IMR-90 (cell line): ENCODE measurements around the gene FSD1L. TPM values are rescaled to one million over a fixed set of nuclear protein-coding genes. Genes with fewer than 3 reads are reported as not detected.

ENCODE experiments used
- ATAC-seq: fragments of 200-7000 bp; cut with Tn5 transposase; 2 replicates; pipeline ENCODE4 v1.9.1; 2020; ENCODE audit warnings: low read depth, mild to moderate bottlenecking, moderate library complexity
- BruUV-seq: library from RNA; stranded (reverse); fragments of 400-500 nt; replicated peaks from 2 replicates; lab custom pipeline; 2021; lab: Mats Ljungman, UMichigan
- CTCF ChIA-PET: fragments of 300-600 bp; formaldehyde crosslinking; extraction: SDS; loops from one replicate; lab custom pipeline; 2021; ENCODE audit warnings: antibody characterized with exemption; lab: Yijun Ruan, JAX
- POLR2A ChIA-PET: fragments of 300-600 bp; sonication (Branson Sonifier 250); formaldehyde crosslinking; loops from one replicate; lab custom pipeline; 2022; ENCODE audit warnings: antibody characterized with exemption; ENCODE audit not compliant: unreplicated experiment; lab: Charles Lee
- DNase-seq: peaks from one replicate; pipeline ENCODE4 v3.0.0; 2013
- H2AFZ ChIP-seq: replicated peaks from 2 replicates; pipeline ENCODE3; 2013; ENCODE audit warnings: low read length, mild to moderate bottlenecking; ENCODE audit not compliant: poor library complexity
- H2AK5ac ChIP-seq: 2 replicates; pipeline ENCODE4 v1.6.1; 2013; ENCODE audit warnings: low read depth, low read length, inconsistent platforms
- H2AK9ac ChIP-seq: replicated peaks from 2 replicates; pipeline ENCODE3; 2013; ENCODE audit warnings: mild to moderate bottlenecking, low read depth, low read length, moderate library complexity; ENCODE audit not compliant: poor library complexity
- H2BK120ac ChIP-seq: 2 replicates; pipeline ENCODE4 v1.6.1; 2013; ENCODE audit warnings: low read depth, low read length, inconsistent platforms
- H2BK15ac ChIP-seq: 3 replicates; pipeline ENCODE4 v1.6.1; 2013; ENCODE audit warnings: low read depth, low read length, inconsistent platforms
- H2BK20ac ChIP-seq: 2 replicates; pipeline ENCODE4 v1.6.1; 2013; ENCODE audit warnings: low read depth, mild to moderate bottlenecking, inconsistent platforms, low read length, moderate library complexity
- H2BK5ac ChIP-seq: 2 replicates; pipeline ENCODE4 v1.6.1; 2013; ENCODE audit warnings: mild to moderate bottlenecking, low read depth, low read length, inconsistent platforms; ENCODE audit not compliant: poor library complexity, severe bottlenecking
- H3K14ac ChIP-seq: replicated peaks from 2 replicates; pipeline ENCODE4 v1.6.1; 2013; ENCODE audit warnings: low read depth, low read length, inconsistent platforms
- H3K18ac ChIP-seq: 2 replicates; pipeline ENCODE4 v1.6.1; 2013; ENCODE audit warnings: low read depth, low read length, control low read depth
- H3K23ac ChIP-seq: 2 replicates; pipeline ENCODE4 v1.6.1; 2013; ENCODE audit warnings: low read depth, low read length, inconsistent platforms
- H3K27ac ChIP-seq: 2 replicates; pipeline ENCODE4 v1.5.1; 2013; ENCODE audit warnings: mild to moderate bottlenecking, control low read depth, low read length; ENCODE audit not compliant: insufficient read depth
- H3K27me3 ChIP-seq: 2 replicates; pipeline ENCODE4 v1.6.1; 2013; ENCODE audit warnings: low read length; ENCODE audit not compliant: control insufficient read depth, insufficient read depth
- H3K36me3 ChIP-seq: 2 replicates; pipeline ENCODE4 v1.6.1; 2013; ENCODE audit warnings: low read length, mixed read lengths; ENCODE audit not compliant: control insufficient read depth, insufficient read depth
- H3K4ac ChIP-seq: 2 replicates; pipeline ENCODE4 v1.6.1; 2013; ENCODE audit warnings: low read depth, low read length, inconsistent platforms
- H3K4me1 ChIP-seq: 2 replicates; pipeline ENCODE4 v1.6.1; 2013; ENCODE audit warnings: low read length, mixed read lengths; ENCODE audit not compliant: control insufficient read depth, insufficient read depth
- H3K4me2 ChIP-seq: 2 replicates; pipeline ENCODE4 v1.6.1; 2013; ENCODE audit warnings: low read depth, mild to moderate bottlenecking, control low read depth, low read length, moderate library complexity
- H3K4me3 ChIP-seq: 2 replicates; pipeline ENCODE4 v1.5.1; 2013; ENCODE audit warnings: low read depth, mild to moderate bottlenecking, control low read depth, low read length, moderate library complexity; ENCODE audit not compliant: insufficient read depth
- H3K56ac ChIP-seq: 2 replicates; pipeline ENCODE4 v1.6.1; 2013; ENCODE audit warnings: low read length, inconsistent platforms; ENCODE audit not compliant: insufficient read depth; ENCODE audit errors: extremely low read depth
- H3K79me1 ChIP-seq, 2 experiments: 2 replicates each; pipeline ENCODE4 v1.6.1; 2013; ENCODE audit warnings: low read length in 2 of 2, inconsistent platforms in 1 of 2, low read depth in 1 of 2
- H3K9ac ChIP-seq: 2 replicates; pipeline ENCODE4 v1.6.1; 2013; ENCODE audit warnings: low read depth, low read length, control low read depth
- H3K9me1 ChIP-seq: 2 replicates; pipeline ENCODE4 v1.6.1; 2013; ENCODE audit warnings: low read length, inconsistent platforms; ENCODE audit not compliant: insufficient read depth
- H3K9me3 ChIP-seq: 2 replicates; pipeline ENCODE4 v1.6.1; 2013; ENCODE audit warnings: low read length; ENCODE audit not compliant: control insufficient read depth, insufficient read depth
- H4K20me1 ChIP-seq: 2 replicates; pipeline ENCODE4 v1.6.1; 2013; ENCODE audit warnings: low read length, inconsistent platforms; ENCODE audit not compliant: insufficient read depth
- H4K5ac ChIP-seq: 2 replicates; pipeline ENCODE4 v1.6.1; 2013; ENCODE audit warnings: mild to moderate bottlenecking, low read depth, low read length, control low read depth
- H4K8ac ChIP-seq, 2 experiments: 2 replicates each; pipeline ENCODE4 v1.6.1; 2013; ENCODE audit warnings: low read depth in 2 of 2, low read length in 2 of 2, control low read depth in 1 of 2, inconsistent platforms in 1 of 2
- H4K91ac ChIP-seq: 2 replicates; pipeline ENCODE4 v1.6.1; 2013; ENCODE audit warnings: low read depth, low read length, inconsistent platforms; ENCODE audit not compliant: insufficient read depth
- BHLHE40 ChIP-seq: fragments of 150-350 bp; IDR thresholded peaks from 2 replicates; pipeline ENCODE4 v1.6.1; 2016; ENCODE audit warnings: mild to moderate bottlenecking, low read depth, low read length
- CEBPB ChIP-seq: IDR thresholded peaks from 2 replicates; pipeline ENCODE4 v1.6.1; 2012; ENCODE audit warnings: low read depth, low read length, improper control_type of control experiment
- CHD1 ChIP-seq: IDR thresholded peaks from 2 replicates; pipeline ENCODE4 v1.6.1; 2012; ENCODE audit warnings: low read depth, low read length, improper control_type of control experiment
- FOS ChIP-seq: fragments of 150-350 bp; IDR thresholded peaks from 2 replicates; pipeline ENCODE4 v1.6.1; 2016; ENCODE audit warnings: low read depth, low read length
- MAFK ChIP-seq: IDR thresholded peaks from 2 replicates; pipeline ENCODE4 v1.6.1; 2012; ENCODE audit warnings: low read depth, low read length, improper control_type of control experiment
- MAZ ChIP-seq: IDR thresholded peaks from 2 replicates; pipeline ENCODE4 v1.6.1; 2012; ENCODE audit warnings: low read depth, mild to moderate bottlenecking, low read length, improper control_type of control experiment, moderate library complexity, borderline replicate concordance
- MXI1 ChIP-seq: IDR thresholded peaks from 2 replicates; pipeline ENCODE4 v1.6.1; 2012; ENCODE audit warnings: low read depth, mild to moderate bottlenecking, low read length, moderate library complexity, borderline replicate concordance
- NFE2L2 ChIP-seq: fragments of 150-350 bp; IDR thresholded peaks from 2 replicates; pipeline ENCODE4 v1.6.1; 2016; ENCODE audit warnings: low read depth, mild to moderate bottlenecking, low read length
- POLR2A ChIP-seq: IDR thresholded peaks from 2 replicates; pipeline ENCODE4 v1.6.1; 2012; ENCODE audit warnings: mild to moderate bottlenecking, low read depth, low read length
- RAD21 ChIP-seq: IDR thresholded peaks from 2 replicates; pipeline ENCODE4 v1.6.1; 2012; ENCODE audit warnings: low read length, improper control_type of control experiment
- RCOR1 ChIP-seq: IDR thresholded peaks from 2 replicates; pipeline ENCODE4 v1.6.1; 2012; ENCODE audit warnings: mild to moderate bottlenecking, low read length, improper control_type of control experiment; ENCODE audit not compliant: insufficient replicate concordance
- RFX5 ChIP-seq: IDR thresholded peaks from 2 replicates; pipeline ENCODE4 v1.8.0; 2012; ENCODE audit warnings: low read depth, mild to moderate bottlenecking, low read length, moderate library complexity
- SMC3 ChIP-seq: fragments of 150-350 bp; IDR thresholded peaks from 2 replicates; pipeline ENCODE4 v1.6.1; 2016; ENCODE audit warnings: low read depth, mild to moderate bottlenecking, antibody characterized with exemption, low read length, moderate library complexity
- WGBS, 2 experiments: methylation state at CpG; one replicate each; pipeline versions ENCODE4 v1.1.5 to v1.1.7; 2013; ENCODE audit warnings: missing lambda C conversion rate in 2 of 2; ENCODE audit not compliant: insufficient read length in 1 of 2; ENCODE audit errors: extremely low coverage in 2 of 2; 5-methylcytosine and 5-hydroxymethylcytosine counted together
- dilution Hi-C: fragments of 300-500 bp; cut with HindIII; formaldehyde crosslinking; loops from one replicate; pipeline ENCODE4 v1.14.3; 2018; ENCODE audit warnings: low sequenced_read_pairs; ENCODE audit not compliant: unreplicated experiment
- in situ Hi-C: fragments of 300-500 bp; cut with MboI; formaldehyde crosslinking; loops from 3 replicates; pipeline ENCODE4 v1.14.3; 2019; ENCODE audit warnings: low sequenced_read_pairs, inconsistent platforms, mixed read lengths
- intact Hi-C: fragments of 100-400 bp; cut with micrococcal nuclease; formaldehyde crosslinking; loops from 2 replicates; pipeline ENCODE4 v1.10.0; 2022
- polyA plus RNA-seq, 3 experiments: library from polyadenylated mRNA; depleted of rRNA; stranded (reverse); fragments of >200 nt; gene quantifications; 2 replicates each; pipeline ENCODE4 v1.2.3, GENCODE V29; 2012; ENCODE audit warnings: low replicate concordance in 1 of 3
- total RNA-seq: library from RNA; depleted of rRNA; stranded (reverse); fragments of >200 nt; gene quantifications from 2 replicates; pipeline ENCODE4 v1.2.3, GENCODE V29; 2012
- TF ChIP-seq, protein P1 (sequence below): fragments of 150-350 bp; IDR thresholded peaks from 2 replicates; pipeline ENCODE4 v1.6.1; 2017; ENCODE audit warnings: mild to moderate bottlenecking, antibody characterized with exemption, low read length, low read depth
- TF ChIP-seq, protein P2 (sequence below): fragments of 150-350 bp; IDR thresholded peaks from 2 replicates; pipeline ENCODE4 v1.6.1; 2016; ENCODE audit warnings: low read depth, mild to moderate bottlenecking, low read length, moderate library complexity, borderline replicate concordance
- TF ChIP-seq, protein P3 (sequence below): conservative IDR thresholded peaks from 2 replicates; pipeline ENCODE4 v1.5.1; 2012; ENCODE audit warnings: mild to moderate bottlenecking, low read depth, low read length, improper control_type of control experiment

The FSD1L gene
- total and polyA plus RNA-seq, 2 of the 4 experiments (the other 2 are of a cell fraction), result 1.4 to 2.9 TPM

DNA sequence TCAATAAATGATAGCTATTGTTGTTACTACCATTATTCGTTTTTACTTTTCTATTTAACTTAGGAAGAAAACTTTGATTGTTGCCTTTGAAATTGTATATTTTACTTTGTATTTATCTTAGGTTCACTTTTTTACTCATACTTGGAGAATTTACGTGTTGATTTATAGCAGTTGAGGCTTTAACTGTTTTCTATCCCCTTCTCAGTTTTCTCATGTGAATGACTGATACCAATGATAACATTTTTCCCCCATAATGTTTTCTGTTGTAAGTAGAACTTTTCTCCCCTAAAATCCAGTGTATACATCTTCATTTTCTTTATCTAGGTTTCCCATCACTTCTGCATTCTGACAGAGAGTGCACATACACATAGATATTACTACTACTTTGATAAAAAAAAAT, 54.4 kb downstream of the FSD1L start:
- no peaks in the 10 kb centered on the region; the same call in 1 of the 2 replicates for H3K4me1 ChIP-seq
- no peak overlapping the region for H2BK120ac ChIP-seq
- H4K91ac ChIP-seq, result no peak overlapping the region
- no peak overlapping the region for H3K4ac ChIP-seq
- no peak overlapping the region for H2AK9ac ChIP-seq
- in situ Hi-C loops, result no loop called here
- ATAC-seq (no peak), DNase-seq (peak; percentile 41)
- no TSS peak for BruUV-seq
- H3K36me3 ChIP-seq, result peaks cover 2% of the 10 kb centered on the region; the same call in 1 of the 2 replicates
- dilution Hi-C loops, result no loop called here
- H2BK20ac ChIP-seq, result no peak overlapping the region
- ChIA-PET CTCF (interaction anchor here (0.6 kb wide), 1 partner anchor 443 kb away, joined by 4 read pairs; no protein-coding TSS in a partner anchor), POLR2A (no interaction called here)
- TF ChIP-seq MAZ, result no peak
- TF ChIP-seq RCOR1, result no peak
- TF ChIP-seq RFX5, result no peak
- TF ChIP-seq POLR2A, result no peak
- TF ChIP-seq MXI1, result no peak
- TF ChIP-seq, protein P1, sequence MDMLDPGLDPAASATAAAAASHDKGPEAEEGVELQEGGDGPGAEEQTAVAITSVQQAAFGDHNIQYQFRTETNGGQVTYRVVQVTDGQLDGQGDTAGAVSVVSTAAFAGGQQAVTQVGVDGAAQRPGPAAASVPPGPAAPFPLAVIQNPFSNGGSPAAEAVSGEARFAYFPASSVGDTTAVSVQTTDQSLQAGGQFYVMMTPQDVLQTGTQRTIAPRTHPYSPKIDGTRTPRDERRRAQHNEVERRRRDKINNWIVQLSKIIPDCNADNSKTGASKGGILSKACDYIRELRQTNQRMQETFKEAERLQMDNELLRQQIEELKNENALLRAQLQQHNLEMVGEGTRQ, result no peak
- no peak for TF ChIP-seq FOS
- TF ChIP-seq, protein P2, sequence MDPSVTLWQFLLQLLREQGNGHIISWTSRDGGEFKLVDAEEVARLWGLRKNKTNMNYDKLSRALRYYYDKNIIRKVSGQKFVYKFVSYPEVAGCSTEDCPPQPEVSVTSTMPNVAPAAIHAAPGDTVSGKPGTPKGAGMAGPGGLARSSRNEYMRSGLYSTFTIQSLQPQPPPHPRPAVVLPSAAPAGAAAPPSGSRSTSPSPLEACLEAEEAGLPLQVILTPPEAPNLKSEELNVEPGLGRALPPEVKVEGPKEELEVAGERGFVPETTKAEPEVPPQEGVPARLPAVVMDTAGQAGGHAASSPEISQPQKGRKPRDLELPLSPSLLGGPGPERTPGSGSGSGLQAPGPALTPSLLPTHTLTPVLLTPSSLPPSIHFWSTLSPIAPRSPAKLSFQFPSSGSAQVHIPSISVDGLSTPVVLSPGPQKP, result no peak
- no peak for TF ChIP-seq BHLHE40
- TF ChIP-seq, protein P3, sequence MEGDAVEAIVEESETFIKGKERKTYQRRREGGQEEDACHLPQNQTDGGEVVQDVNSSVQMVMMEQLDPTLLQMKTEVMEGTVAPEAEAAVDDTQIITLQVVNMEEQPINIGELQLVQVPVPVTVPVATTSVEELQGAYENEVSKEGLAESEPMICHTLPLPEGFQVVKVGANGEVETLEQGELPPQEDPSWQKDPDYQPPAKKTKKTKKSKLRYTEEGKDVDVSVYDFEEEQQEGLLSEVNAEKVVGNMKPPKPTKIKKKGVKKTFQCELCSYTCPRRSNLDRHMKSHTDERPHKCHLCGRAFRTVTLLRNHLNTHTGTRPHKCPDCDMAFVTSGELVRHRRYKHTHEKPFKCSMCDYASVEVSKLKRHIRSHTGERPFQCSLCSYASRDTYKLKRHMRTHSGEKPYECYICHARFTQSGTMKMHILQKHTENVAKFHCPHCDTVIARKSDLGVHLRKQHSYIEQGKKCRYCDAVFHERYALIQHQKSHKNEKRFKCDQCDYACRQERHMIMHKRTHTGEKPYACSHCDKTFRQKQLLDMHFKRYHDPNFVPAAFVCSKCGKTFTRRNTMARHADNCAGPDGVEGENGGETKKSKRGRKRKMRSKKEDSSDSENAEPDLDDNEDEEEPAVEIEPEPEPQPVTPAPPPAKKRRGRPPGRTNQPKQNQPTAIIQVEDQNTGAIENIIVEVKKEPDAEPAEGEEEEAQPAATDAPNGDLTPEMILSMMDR, result no peak
- no peak for TF ChIP-seq RAD21
- TF ChIP-seq NFE2L2, result no peak
- no peak for TF ChIP-seq CHD1
- TF ChIP-seq MAFK, result no peak
- TF ChIP-seq CEBPB, result no peak
- no peak for TF ChIP-seq SMC3
- no peak overlapping the region for H3K9ac ChIP-seq
- no peaks in the 10 kb centered on the region for H3K27me3 ChIP-seq
- H2BK5ac ChIP-seq, result no peak overlapping the region
- no peak overlapping the region for H2AFZ ChIP-seq
- no peaks in the 10 kb centered on the region for H3K9me3 ChIP-seq
- no peak overlapping the region for H3K27ac ChIP-seq
- no peak overlapping the region for H2AK5ac ChIP-seq
- H3K4me2 ChIP-seq, result no peak overlapping the region
- no peak overlapping the region for H4K8ac ChIP-seq
- no peak overlapping the region for H3K56ac ChIP-seq
- H3K14ac ChIP-seq, result no peak overlapping the region
- peaks cover 2% of the 10 kb centered on the region; the same call in 1 of the 2 replicates for H4K20me1 ChIP-seq
- H3K9me1 ChIP-seq, result no peaks in the 10 kb centered on the region
- H2BK15ac ChIP-seq, result no peak overlapping the region
- intact Hi-C loops, result loop anchor here (5.0 kb wide), 1 partner anchor 35 kb away; no protein-coding TSS in a partner anchor
- no peak overlapping the region for H4K5ac ChIP-seq
- H3K23ac ChIP-seq, result no peak overlapping the region
- no peak overlapping the region for H3K4me3 ChIP-seq
- WGBS, 2 experiments, result no CpG with 5 or more reads among the region's 2 CpGs
- H3K18ac ChIP-seq, result no peak overlapping the region
- H3K79me1 ChIP-seq, result peaks cover 12 to 15% of the 10 kb centered on the region in 2 experiments; a peak in 3 of 4 replicates
